GM21360 (cell line): ENCODE measurements around the gene TUBA3C.
"Not testable (repeated sequence)": the region's sequence is repeated elsewhere in the genome, so short reads cannot be mapped to it uniquely, and the experiment has no call there.

Experiments used
- ATAC-seq: cut with Tn5 transposase; IDR thresholded peaks from one replicate; pipeline ENCODE4 v1.9.1; 2021; ENCODE audit warnings: mild to moderate bottlenecking, moderate library complexity; ENCODE audit not compliant: unreplicated experiment

TUBA3C gene

GRCh38 chr13:19181621-19182485, at the start of gene TUBA3C:
TUBA3C (minus strand) TSS chr13:19181824; CDS start chr13:19181747, 77 bp downstream.
- no peak for ATAC-seq

- ATAC-seq: not testable (repeated sequence)
Observed at GRCh38 chr13:19207413-19207812, 25.8 kb upstream of the TUBA3C start.

DNA sequence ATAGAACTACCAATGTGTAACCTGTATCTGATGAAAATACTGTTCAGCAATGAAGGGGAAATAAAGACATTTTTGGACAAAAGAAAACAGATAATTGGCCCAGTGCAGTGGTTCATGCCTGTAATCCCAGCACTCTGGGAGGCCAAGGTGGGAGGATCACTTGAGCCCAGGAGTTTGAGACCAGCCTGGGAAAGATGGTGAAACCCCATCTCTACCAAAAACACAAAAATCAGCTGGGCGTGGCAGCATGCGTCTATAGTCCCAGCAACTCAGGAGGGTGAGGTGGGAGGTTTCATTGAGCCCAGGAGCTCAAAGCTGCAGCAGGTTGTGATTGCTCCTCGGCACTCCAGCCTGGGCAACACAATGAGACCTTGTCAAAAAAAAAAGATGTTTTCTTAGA, 11.0 kb upstream of the TUBA3C start:
- not testable (repeated sequence) for ATAC-seq

GRCh38 chr13:19189911-19190310, 8.3 kb upstream of the TUBA3C start:
- not testable (repeated sequence) for ATAC-seq

- not testable (repeated sequence) for ATAC-seq
Observed at GRCh38 chr13:19189368-19189767, 7.7 kb upstream of the TUBA3C start.

- ATAC-seq: no peak
Observed at GRCh38 chr13:19185865-19186645, 4.4 kb upstream of the TUBA3C start.

DNA sequence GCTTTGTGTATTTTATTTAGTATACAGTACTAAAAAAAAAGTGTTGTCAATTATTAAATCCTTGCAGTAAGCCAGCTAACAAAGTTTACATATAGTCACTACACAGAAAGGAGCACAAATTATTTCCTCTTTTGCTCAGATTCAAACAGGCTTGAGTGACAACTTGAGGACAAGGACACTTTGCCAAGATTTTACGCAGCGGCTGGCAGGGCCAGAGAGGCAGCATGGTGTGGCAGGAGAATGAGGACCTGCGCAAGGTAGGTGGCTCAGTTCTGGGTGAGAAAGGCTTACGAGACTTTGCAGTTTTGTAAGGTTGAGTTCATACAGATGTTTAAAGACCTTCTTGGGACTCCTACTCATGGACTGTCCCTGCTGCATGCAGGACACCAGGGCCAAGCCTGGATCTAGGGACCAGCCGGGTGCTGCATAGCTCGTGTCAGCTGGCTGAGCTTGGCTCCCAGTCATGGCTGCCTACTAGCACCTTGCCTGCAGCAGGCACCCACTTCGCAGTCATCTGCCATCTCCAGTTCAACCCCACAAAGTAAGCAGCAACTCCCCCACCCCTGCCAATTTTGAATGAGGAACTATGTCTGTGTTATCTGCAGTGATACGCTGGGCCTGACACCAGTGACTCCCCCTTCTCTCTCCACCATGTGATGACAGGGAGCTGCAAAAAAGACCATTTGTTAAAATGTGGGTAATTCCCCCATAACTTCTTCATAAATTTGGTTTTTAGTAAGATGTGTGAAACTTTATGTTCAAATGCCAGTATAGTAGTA, 3.7 kb upstream of the TUBA3C start:
- no peak for ATAC-seq

GRCh38 chr13:19184176-19184575, 2.6 kb upstream of the TUBA3C start:
- ATAC-seq: no peak

DNA sequence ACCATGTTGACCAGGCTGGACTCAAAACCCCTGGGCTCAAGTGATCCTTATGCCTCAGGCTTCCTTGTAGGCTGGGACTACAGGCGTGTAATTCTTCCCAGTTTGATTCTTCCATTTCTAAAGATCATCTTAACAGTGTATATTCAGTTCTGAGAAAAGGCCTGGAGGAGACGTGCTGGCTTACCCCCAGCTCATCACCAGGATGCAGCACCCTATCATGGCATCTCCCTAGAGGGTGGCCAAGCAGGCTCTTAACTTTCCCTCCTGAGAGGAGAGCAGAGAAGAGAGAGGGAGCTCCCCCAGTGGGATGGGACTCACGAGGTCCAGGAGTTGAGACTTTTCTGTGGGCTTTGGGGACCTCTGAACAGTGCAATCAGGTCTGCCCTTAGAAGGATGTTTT, 2.1 kb upstream of the TUBA3C start:
- ATAC-seq: no peak

- ATAC-seq: no peak
Observed at GRCh38 chr13:19182536-19182935, 912 bp upstream of the TUBA3C start.

DNA sequence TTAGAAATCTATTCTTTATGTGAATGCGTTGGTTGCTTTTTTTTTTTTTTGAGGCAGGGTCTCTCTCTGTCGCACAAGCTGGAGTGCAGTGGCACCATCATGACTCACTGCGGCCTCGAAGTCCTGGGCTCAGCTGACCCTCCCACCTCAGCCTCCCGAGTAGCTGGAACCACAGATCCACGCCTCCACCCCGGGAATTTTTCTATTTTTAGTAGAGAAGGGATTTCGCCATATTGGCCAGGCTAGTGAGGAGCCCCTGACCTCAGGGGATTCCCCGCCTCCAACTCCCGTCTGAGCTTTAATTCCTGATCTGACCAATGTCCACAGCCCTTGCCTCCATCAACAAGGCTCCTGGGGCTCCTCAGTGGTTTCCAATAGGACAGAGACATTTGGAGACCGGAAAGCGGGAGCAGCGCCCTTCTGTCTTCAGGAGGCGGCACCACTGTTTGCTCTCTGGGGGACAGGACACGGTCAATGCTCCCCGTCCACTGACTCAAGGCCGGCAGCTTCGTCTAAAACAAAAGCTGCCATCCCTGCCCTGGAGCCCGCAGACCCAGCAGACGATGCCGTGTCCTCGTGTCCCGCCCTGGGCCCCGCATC, 503 bp downstream of the TUBA3C start:
- ATAC-seq: no peak

DNA sequence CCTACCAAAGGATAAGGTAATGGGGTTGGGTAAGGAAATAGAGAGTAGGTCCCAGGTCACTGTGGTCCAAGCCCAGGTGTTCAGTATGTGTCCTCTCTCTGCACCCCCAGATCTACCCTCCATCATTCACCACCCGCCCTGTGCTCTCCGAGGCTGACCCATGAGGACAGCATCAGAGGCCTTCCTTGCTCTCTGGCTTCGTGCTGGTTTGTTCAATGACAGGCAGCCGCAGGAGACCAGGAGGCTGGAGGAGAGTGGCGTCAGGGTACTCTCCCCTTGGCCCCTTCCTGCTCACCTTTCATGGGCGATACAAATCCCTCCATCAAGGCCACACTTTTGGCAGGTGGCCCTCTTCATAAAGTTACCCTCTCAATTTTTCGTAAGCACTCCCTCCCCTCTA, 1.7 kb downstream of the TUBA3C start:
- ATAC-seq: no peak

DNA sequence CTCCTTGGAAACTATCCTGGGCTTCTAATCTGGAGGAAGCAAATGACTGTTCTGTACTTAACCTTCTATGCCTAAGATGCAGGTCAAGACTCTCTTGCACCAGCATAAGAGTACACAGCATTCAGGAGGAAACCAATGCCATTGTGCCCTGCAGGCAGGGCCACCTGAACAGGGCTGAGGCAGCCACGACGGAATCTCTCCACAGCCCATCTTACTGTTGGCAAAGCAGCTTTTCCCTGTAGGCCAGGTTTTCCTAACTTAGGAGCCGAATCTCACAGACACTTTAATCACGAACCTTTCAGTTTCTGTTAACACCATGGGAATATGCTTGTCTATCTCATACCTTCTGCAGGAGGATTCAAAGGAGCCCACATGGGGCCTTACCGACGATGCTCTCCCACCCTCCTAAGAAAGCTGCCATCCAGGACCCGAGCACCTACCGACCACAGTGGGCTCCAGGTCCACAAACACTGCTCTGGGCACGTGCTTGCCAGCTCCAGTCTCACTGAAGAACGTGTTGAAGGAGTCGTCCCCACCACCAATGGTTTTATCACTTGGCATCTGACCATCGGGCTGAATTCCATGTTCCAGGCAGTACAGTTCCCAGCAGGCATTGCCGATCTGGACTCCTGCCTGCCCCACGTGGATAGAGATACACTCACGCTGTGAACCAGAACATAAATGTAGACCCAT, 2.6 kb downstream of the TUBA3C start:
- no peak for ATAC-seq

DNA sequence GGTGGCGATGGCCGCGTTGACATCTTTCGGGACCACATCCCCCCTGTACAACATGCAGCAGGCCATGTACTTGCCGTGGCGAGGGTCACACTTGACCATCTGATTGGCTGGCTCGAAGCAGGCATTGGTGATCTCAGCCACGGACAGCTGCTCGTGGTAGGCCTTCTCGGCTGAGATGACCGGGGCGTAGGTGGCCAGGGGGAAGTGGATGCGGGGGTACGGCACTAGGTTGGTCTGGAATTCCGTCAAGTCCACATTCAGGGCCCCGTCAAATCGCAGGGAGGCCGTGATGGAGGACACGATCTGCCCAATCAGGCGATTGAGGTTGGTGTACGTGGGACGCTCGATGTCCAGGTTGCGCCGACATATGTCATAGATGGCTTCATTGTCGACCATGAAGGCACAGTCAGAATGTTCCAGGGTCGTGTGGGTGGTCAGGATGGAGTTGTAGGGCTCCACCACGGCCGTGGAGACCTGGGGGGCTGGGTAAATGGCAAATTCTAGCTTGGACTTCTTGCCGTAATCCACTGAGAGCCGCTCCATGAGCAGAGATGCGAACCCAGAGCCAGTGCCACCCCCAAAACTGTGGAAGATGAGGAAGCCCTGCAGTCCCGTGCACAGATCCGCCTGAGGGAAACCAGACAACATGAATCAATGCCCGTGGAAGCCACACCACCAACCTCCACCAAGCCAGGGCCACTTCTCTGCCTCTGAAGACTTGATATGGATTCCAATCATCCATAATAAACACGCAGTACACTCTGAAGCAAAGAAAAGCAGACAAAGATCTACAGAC, 4.4 kb downstream of the TUBA3C start:
- not testable (repeated sequence) for ATAC-seq

DNA sequence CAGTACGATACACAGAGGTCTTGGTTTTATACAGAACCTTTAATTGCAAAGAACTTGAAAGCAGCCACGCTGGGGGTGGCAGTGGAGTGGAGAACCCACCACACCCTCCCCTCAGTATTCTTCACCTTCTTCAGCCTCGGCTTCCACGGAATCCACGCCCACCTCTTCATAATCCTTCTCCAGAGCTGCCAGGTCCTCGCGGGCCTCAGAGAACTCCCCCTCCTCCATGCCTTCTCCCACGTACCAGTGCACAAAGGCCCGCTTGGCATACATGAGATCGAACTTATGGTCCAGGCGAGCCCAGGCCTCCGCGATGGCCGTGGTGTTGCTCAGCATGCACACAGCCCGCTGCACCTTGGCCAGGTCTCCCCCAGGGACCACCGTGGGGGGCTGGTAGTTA, 7.9 kb downstream of the TUBA3C start:
- no peak for ATAC-seq

- ATAC-seq: no peak
Observed at GRCh38 chr13:19172647-19173030, 9.0 kb downstream of the TUBA3C start.

GRCh38 chr13:19172007-19172646, 9.5 kb downstream of the TUBA3C start:
- no peak for ATAC-seq

- no peak for ATAC-seq
Observed at GRCh38 chr13:19171563-19171962, 10.1 kb downstream of the TUBA3C start.

- ATAC-seq: no peak
Observed at GRCh38 chr13:19169991-19170390, 11.6 kb downstream of the TUBA3C start.
